Hepatocyte (in vitro differentiated cells): ENCODE results near the gene DHRS1.

Source experiments
- EZH2 ChIP-seq: fragments of 200-600 bp; sonication (generic); IDR thresholded peaks from 2 replicates; pipeline ENCODE4 v1.6.1; 2016; ENCODE audit warnings: antibody characterized with exemption, mild to moderate bottlenecking, borderline replicate concordance
- EZH2phosphoT487 ChIP-seq: fragments of 200-600 bp; sonication (generic); IDR thresholded peaks from one replicate; pipeline ENCODE4 v1.6.1; 2018; ENCODE audit warnings: antibody characterized with exemption, mild to moderate bottlenecking, low read depth, moderate library complexity; ENCODE audit not compliant: unreplicated experiment, severe bottlenecking
- TF ChIP-seq, protein P1 (sequence below): fragments of 200-600 bp; sonication (generic); IDR thresholded peaks from 2 replicates; pipeline ENCODE4 v1.5.1; 2016; ENCODE audit warnings: antibody characterized with exemption, mild to moderate bottlenecking; ENCODE audit not compliant: poor library complexity

DNA sequence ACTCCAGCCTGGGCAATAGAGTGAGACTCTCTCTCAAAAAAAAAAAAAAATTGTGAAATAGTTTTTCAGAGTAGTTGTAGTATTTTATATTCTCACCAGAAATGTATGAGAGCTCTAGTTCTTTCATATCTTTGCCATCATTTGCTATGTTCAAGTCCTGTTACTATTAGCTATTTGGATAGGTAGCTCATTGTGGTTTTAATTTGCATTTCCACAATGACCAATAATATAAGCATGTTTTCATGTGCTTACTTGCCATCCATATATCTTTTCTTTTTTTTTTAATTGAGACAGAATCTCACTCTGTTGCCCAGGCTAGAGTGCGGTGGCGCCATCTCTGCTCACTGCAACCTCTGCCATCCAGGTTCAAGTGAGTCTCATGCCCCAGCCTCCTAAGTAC is 48.6 kb upstream of the DHRS1 start:
- TF ChIP-seq, protein P1, sequence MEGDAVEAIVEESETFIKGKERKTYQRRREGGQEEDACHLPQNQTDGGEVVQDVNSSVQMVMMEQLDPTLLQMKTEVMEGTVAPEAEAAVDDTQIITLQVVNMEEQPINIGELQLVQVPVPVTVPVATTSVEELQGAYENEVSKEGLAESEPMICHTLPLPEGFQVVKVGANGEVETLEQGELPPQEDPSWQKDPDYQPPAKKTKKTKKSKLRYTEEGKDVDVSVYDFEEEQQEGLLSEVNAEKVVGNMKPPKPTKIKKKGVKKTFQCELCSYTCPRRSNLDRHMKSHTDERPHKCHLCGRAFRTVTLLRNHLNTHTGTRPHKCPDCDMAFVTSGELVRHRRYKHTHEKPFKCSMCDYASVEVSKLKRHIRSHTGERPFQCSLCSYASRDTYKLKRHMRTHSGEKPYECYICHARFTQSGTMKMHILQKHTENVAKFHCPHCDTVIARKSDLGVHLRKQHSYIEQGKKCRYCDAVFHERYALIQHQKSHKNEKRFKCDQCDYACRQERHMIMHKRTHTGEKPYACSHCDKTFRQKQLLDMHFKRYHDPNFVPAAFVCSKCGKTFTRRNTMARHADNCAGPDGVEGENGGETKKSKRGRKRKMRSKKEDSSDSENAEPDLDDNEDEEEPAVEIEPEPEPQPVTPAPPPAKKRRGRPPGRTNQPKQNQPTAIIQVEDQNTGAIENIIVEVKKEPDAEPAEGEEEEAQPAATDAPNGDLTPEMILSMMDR, result no peak
- TF ChIP-seq EZH2 (no peak), EZH2phosphoT487 (no peak)
